Ecto neural progenitor cell (in vitro differentiated cells): ENCODE data around the gene CCR6.

ENCODE experiments used
- DNase-seq: peaks from one replicate; pipeline ENCODE4 v3.0.0-alpha.2; 2018; ENCODE audit warnings: low spot score

Gene CCR6

DNA sequence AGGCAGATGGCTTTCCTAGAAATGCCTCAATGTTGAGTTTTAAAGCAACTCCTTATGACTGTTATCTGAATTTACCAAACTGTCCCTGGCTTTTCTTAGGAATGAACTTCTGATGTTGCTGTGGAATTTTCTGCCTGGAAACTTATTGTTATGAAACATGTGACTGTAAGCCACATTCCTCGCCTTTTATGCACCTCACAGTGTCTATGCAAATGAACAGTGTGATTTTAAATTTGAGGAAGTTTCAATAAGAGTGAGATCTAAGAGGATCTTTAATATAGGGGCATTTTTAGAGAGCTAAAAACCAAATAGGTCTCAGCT, 2.4 kb upstream of the CCR6 start:
- DNase-seq, result no peak

DNA sequence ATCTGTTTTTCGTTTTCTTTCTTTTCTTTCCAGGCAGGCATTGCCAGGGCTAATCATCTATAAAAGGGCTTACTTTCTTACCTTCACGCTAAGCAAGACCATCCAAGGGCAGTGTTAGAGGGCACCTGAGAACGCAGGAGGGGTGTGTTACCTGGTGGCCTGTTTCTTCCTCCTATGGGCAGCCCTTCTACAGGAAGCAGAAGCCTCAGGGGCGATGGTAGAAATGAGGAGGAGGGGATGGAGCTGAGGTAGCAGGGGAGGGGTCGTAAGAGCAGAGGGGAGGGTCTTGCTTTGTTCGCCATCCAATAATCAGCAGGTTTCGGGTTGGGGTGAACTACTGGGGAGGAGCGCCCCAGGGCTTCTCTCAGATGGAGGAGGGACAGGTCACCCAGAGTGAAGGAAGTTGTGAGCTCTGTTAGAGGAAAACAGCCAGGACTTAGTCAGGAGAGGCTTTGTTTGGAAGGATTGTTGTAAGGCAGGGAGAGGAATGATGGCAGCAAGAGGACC, 1.5 kb upstream of the CCR6 start:
- no peak for DNase-seq

DNA sequence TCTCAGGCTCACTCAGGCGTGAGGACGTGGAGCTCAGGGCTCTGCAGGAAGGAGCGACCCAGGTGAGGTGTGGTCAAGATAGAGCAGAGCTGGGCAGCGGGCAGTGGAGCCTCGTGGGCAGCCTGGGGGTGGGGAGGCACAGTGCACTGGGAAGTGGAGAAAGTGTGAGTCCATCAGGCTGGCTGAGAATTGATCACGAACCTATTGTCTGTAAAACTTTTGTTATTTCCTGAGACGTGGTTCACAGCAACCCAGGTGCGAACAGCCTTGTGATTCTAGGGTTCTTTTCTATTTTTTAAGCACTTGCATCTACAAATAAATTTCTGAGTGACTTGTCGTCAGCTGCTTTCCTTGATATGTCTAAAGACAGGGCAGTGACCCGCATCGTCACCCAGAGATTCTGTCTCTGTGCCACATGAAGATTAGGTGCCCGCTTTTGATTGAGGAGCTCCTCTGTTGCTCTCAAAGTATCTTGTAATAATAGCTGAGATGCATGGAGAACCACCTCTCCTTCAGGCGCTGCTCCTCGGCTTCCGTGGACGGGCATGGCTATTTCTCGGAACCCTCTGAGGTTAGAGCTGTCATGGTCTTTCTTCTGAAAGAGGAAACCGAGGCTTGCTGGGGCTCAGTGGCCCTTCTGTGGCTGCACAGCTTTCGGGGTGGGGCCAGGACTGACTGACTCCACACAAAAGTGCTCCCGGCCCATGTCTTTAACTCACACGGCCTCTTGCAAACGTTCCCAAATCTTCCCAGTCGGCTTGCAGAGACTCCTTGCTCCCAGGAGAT, 662 bp upstream of the CCR6 start:
- DNase-seq, result no peak

DNA sequence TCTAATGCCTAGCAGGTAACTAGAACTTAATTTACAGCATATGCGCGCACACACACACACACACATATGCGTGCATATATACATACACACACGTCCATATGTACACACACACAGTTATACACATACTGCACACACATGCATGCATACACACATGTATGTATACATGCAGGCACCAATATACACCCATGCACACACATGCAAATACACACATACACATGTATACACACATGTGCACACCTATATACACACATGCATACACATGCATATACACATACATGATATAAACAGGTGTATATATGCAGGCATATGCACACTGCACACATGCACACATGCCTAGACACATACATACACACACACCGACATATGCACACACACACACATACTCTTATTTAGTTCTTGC, 1.9 kb downstream of the CCR6 start:
- no peak for DNase-seq

DNA sequence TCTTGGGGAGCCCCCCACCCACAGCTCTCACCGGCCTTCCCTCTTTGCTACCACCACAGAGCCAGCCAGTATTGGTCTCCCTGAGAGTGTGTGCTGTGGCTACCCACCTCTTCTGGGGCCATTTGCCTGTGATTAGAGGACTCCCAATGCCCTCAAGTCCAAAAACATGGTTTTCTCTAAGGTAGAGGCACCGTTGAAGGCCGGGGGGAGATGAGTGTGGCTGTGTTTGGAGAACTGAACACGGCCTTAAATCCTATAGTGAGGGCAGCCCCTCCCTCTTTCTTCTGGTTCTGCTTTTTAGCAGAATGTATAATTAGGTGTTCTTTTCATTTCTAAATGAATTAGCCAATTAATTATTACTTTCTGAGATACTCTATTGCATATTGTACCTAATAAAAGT, 2.5 kb downstream of the CCR6 start:
- DNase-seq, result no peak

DNA sequence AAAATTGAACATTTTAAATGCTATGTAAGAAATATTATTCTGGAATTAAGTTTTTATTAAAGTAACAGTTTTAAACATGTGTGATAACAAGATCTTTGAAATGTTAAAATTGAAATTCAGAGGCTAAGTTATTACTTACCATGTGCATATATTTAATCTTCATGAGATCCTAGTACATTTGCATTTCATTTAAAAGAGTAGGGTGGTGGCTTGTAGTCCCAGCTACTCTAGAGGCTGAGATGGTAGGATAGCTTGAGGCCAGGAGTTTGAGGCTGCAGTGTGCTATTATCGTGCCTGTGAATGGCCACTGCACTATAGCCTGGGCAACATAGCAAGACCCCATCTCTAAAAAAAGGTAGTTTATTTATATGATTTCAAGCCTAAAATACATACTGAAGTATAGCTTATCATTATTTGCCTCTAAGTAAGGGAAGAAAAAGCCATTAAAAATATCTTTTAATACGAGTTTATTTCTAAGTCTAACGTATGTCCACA, 3.0 kb downstream of the CCR6 start:
- DNase-seq, result no peak

DNA sequence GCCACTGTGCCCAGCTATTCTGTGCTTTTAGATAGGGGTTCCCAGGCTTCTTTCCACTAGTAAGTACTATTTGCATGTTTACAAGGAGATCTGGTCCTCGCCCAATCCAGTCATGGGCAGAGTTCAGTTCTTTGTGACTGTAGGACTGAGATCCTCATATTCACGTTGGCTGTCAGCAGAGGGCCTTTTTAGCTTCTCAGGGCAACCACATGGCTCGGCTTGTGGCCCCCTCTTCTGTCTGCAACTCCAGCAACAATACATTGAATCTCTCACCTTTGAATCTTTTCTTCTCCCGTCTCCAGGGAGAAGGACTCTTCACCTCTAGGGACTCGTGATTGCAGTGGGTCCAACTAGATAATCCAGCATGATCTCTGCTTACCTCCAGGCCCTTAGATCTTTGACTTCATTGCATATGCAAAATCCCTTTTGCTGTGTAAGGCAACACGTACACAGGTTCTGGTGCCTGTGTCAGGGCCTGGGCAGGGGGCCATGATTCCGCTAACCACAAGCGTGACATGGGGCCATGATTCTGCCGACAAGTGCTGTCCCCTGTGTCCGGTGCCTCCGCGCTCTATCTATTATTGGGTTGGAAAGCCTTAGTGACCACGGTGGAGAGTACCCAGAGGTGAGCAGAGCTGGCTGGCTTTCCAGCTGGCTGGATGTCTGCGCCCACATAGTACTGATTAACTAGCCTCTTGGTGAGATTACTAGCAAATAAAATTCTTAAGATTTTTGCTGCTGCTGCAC, 5.1 kb downstream of the CCR6 start:
- no peak for DNase-seq

DNA sequence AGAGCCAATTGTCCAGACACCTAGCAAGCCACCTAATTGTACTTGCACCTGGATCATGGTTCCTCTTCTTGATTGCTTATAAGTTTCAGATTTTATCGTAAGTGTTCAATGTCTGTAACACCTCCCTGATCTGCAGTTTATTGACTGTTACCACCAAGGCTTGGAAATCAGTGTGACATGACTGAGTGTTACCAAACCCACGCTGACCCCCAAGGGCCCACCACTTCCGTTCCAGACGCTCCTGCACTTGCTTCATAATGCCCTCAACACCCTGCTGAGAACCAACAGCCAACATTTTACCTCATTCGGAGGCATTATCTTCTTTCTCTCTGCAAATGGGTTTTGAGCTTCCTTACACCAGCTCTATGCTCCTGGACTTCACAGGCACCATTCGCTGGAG, 6.3 kb downstream of the CCR6 start:
- no peak for DNase-seq

DNA sequence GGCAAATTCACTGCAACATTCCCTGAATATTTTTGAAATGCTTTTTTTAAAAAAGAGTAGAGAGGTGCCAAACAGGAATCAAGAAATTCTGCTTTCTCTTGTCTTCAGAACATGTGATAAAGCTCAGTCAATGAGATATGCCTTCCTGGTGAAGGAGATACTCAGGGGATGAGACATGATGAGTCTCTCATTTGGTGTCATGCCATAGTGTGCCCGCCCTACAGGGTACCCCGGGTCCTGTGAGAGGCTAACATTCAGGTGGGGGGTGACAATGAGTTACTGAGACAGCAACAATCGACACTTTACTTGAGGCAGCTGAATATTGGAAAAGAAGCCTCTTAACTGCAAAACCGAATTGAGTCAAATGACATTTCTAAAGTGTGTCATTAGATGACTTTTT, 6.7 kb downstream of the CCR6 start:
- no peak for DNase-seq

DNA sequence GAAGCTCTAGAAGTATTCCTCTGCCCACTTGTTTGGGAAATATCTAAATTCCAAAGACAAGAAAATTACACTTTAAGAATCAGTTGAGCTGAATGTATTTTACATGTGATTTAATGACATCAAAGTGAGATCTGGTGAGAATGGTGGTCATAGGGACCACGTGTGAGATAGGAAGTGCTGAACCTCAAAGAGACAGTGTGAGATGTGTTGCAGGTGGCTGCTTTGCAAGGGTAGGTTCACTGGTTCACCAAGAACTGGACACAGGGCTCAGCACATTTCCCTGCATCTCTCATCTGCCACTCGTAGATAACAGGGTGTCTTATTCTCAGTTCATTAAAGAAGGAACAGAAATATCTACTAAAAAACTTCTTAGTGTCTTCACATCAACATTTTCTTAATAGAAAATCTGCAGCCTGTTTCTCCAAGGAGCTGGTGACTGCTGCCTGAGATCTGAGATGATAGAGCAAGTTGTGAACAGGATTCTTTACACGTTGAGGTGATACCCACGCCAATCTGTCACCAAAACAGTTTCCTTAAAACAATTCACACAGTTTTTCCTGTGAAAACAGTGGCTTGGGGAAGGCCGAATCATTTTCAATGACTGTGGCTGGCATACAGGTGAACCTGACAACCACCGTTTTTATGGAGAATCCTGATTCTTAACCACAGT, 7.2 kb downstream of the CCR6 start:
- no peak for DNase-seq

DNA sequence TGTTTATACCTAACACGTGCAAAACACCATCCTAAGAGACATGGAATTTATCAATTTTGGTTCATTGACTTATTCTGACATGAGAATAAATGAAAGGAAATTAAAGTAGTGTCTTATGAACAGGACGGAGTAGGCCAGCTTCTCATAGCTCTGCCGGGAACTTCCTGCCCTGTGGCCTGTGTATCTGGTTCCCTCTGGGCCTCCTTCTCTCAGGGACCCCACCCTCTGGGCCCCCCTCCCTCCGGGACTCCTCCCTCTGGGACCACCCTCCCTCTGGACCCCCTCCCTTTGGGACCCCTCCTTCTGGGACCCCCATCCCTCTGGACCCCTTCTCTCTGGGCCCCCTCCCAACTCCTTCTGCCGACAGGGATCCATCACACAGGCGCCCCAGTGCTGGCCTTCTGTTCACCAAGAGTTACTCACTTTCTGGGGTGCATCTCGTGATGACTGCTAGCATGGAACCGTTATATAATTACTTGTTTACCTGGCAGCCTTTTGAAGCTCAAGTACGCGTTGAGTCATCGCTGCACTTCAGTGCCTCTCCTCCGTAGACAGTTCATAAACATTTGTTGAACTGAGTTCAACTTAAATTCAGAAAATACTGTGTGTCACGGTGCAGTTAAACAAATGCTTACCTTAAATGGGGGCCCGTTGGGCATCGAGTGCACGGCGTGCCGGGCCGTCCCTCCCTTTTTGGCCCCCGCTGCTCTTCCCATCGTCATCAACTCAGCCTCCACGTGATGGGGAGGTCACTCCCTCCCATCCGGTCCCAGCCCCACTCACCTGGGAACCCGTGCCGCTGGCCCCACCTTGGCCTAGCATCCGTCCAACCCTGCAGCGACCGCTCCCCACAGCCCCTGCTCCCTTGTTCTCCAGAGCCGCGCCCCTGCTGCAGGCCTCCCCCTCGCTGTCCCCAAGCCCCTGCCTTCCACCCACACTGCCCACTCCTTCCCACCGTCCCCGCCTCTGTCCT, 8.1 kb downstream of the CCR6 start:
- DNase-seq, result no peak

DNA sequence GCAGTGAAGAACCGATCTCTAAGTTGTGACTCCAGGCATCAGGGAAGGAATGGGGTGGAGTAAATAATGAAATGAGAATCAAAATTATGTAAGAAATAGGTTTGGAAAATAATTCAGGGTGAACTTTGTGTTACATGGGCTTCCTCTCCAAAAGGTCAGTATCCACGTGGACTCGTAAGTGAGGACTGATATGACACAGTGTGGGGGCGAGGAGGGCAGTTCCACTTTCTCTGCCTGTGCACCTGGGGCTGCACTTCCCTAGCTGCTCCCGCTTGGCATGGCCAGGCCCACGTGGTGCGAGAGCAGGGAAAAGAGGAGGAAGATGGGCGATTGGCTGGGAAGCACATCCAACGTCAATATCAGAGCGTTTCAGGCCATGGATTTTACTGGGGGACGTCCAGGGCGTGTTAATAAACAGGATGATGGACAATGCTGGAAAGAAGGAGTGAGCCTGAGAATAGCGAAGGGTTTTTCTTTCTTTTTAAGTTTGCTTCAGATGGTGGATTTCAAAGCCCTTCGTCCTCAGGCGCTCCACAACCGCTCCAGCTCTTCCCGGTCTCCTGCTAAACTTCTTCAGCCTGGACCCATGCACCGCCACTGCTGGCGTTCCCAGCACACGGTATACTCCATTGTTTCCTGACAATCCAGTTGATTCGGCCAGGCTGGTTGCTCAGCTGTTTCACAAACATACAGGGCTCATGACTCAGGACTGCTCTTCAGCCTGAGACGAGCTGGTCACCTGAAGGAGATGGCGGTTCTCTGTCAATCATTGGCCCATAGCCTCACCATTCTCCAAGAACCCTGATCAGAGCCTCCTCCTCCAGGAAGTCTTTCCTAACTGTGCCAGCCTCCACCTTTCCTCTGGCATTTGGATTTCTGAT, 11.8 kb downstream of the CCR6 start:
- no peak for DNase-seq

DNA sequence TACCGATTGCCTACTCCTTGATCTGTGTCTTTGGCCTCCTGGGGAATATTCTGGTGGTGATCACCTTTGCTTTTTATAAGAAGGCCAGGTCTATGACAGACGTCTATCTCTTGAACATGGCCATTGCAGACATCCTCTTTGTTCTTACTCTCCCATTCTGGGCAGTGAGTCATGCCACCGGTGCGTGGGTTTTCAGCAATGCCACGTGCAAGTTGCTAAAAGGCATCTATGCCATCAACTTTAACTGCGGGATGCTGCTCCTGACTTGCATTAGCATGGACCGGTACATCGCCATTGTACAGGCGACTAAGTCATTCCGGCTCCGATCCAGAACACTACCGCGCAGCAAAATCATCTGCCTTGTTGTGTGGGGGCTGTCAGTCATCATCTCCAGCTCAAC, 13.5 kb downstream of the CCR6 start:
- DNase-seq, result no peak

DNA sequence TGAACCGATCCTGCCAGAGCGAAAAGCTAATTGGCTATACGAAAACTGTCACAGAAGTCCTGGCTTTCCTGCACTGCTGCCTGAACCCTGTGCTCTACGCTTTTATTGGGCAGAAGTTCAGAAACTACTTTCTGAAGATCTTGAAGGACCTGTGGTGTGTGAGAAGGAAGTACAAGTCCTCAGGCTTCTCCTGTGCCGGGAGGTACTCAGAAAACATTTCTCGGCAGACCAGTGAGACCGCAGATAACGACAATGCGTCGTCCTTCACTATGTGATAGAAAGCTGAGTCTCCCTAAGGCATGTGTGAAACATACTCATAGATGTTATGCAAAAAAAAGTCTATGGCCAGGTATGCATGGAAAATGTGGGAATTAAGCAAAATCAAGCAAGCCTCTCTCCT, 14.2 kb downstream of the CCR6 start:
- DNase-seq, result no peak

DNA sequence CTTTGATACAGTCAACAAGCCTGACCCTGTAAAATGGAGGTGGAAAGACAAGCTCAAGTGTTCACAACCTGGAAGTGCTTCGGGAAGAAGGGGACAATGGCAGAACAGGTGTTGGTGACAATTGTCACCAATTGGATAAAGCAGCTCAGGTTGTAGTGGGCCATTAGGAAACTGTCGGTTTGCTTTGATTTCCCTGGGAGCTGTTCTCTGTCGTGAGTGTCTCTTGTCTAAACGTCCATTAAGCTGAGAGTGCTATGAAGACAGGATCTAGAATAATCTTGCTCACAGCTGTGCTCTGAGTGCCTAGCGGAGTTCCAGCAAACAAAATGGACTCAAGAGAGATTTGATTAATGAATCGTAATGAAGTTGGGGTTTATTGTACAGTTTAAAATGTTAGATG, 15.0 kb downstream of the CCR6 start:
- DNase-seq, result no peak

DNA sequence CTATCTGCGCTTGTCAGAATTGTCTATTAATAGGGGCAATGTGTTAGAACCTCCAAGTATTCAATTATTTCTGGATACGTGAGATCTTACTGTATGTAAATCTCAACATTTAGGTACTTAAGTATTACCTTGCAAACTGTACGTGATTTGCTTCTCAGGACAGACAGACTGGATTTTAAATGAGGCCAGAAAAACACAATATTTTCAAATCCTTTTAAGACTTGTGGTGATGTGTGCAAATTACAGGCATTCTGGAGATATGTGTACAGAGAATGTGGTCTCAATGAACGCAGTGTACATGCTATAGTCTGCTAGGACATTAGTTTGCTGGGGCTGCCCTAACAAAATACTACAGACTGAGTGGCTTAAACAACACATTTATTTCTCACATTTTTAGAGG, 16.9 kb downstream of the CCR6 start:
- no peak for DNase-seq

DNA sequence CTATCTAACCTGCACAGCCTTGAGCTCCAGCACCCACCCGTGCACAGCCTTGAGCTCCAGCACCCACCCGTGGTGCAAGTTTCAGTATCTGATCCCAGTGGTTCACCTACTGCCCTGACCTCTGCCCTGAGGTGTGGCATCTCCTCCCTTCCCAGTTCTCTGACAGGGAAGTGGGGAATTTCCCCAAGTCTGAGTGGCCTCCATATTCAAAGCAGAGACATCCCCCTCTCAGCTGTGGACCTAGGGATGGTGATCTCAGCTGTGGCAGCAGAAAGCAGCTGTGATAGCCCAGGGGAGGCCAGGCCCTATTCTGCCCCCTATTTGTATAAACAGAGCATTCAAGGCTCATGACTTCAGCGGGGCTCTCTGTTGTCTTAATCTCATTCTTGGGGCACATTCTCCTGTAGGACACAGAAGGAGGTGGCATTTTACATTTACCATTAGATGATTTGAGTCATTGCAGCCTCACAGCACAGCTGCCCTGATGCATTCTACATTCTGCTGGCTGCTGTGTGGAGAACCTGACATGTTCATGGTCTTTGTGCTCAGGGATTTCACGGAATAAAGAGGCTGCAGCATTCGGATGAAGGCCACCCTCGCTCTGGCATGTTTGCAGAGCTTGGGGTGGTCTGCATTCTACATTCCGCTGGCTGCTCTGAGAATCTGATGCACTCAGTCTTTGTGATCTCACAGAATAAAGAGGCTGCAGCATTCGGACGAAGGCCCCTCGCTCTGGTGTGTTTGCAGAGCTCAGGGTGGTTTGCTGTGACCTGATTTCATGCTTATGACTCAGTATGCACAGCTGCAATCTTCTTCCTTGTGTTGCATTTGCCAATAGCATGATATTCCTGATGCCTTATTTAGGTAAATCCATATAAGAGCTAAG, 17.9 kb downstream of the CCR6 start:
- no peak for DNase-seq

DNA sequence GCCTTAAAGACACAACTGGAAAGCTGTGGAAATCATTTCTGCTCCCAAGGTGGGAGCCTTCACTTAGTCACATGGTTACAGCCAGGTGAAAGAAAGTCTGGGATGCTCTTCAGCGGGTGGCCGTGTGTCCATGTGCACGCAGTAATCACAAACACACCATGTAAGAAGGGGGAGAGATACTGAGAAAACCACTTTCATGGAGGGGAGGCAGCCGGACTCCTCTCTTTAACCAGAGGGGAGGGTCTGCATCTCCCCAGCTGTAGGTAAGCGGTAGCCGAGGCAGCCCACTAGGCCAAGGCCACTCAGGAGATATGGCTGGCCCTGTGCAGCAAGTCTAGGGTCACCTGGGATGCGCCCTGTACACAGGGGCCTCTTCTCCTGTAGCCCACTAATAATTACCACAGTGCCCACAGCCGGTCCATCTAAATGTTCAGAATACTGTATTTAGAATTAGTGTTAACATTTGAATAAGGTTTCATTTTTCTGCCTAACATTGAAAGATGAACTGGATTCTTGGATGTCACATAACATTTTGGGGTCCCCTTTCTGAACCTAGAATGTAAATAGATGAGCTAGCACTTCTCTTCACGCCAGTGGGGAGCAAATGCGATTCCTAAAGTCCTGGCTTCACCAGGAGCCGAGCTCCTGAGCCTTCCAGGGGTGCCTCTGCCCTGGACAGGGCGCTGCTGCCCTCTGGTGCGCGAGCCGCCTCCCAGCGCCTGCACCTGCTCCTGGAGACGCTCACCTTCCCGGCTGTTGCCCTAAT, 19.0 kb downstream of the CCR6 start:
- peak; percentile 71 for DNase-seq

DNA sequence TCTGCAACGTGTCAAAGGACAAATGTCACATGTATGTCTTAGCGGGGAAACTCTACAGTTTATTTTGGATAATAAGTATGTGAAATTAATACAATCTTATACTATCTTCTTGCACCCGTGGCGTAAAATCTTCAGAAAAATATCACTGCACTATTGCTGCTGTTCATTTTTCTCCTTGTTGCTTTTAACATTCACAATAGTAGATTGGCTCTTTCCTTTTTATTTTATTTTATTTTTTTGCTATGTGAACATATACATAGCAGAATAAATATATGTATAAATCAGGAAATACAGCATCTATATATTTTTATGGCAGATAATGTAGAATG, 19.5 kb downstream of the CCR6 start:
- no peak for DNase-seq
